Measurements from ENCODE around the gene PRSS3.

GRCh38 chr9:33817327-33818166 lies 22.2 kb downstream of the PRSS3 start:
- TF ChIP-seq EGR1 (IDR thresholded peaks at IDR 0.05; ENCODE audit: low read depth) (no peak), POLR2A (IDR thresholded peaks at IDR 0.05; ENCODE audit: borderline replicate concordance, extremely low read depth, insufficient read depth, insufficient read length) (peak; percentile 47), CTCF (IDR thresholded peaks at IDR 0.05 in 2 of 3, conservative IDR thresholded peaks at IDR 0.05 in 1 of 3; ENCODE audit: borderline replicate concordance in 1 of 3, insufficient read depth in 1 of 3, low read depth in 2 of 3, low read length in 2 of 3) (peak in 1 of 3 experiments; percentile 12; a peak in 2 of 6 replicates), MAX (IDR thresholded peaks at IDR 0.05) (no peak), ATF3 (IDR thresholded peaks at IDR 0.05) (no peak)
